Heart left ventricle (tissue), 16 donors: Measurements from ENCODE around the gene CFAP45. TPM values are rescaled to one million over a fixed set of nuclear protein-coding genes. Genes with fewer than 3 reads are reported as not detected.

Experiments
- ATAC-seq, 4 donors: fragments of 200-7000 bp; cut with Tn5 transposase; one replicate each; pipeline ENCODE4 v1.9.1; 2020 to 2022; ENCODE audit warnings: moderate library complexity in 4 of 4, mild to moderate bottlenecking in 3 of 4, moderate number of reproducible peaks in 1 of 4
- DNase-seq, 5 donors: peaks; one replicate each; pipeline ENCODE4 v3.0.0-alpha.2; 2020
- H3K27ac ChIP-seq, 12 donors: fragments of 200-600 bp; sonication (generic) in 4 of 12; one replicate each; pipeline versions ENCODE4 v1.5.0 to v1.8.0; 2016 to 2022; ENCODE audit warnings: mild to moderate bottlenecking in 2 of 12
- H3K27me3 ChIP-seq, 9 donors: fragments of 200-600 bp; sonication (generic) in 2 of 9; one replicate each; pipeline versions ENCODE4 v1.5.1 to v1.8.0; 2016 to 2022; ENCODE audit warnings: mild to moderate bottlenecking in 3 of 9
- H3K36me3 ChIP-seq, 9 donors: fragments of 200-600 bp; sonication (generic) in 2 of 9; one replicate each; pipeline versions ENCODE4 v1.5.0 to v1.8.0; 2018 to 2022; ENCODE audit warnings: mild to moderate bottlenecking in 2 of 9
- H3K4me1 ChIP-seq, 12 donors: fragments of 200-600 bp; sonication (generic) in 4 of 12; one replicate each; pipeline versions ENCODE4 v1.5.0 to v1.8.0; 2016 to 2022; ENCODE audit warnings: mild to moderate bottlenecking in 3 of 12
- H3K4me3 ChIP-seq, 12 donors: fragments of 200-600 bp; sonication (generic) in 4 of 12; one replicate each; pipeline versions ENCODE4 v1.5.0 to v1.8.0; 2017 to 2022; ENCODE audit warnings: mild to moderate bottlenecking in 9 of 12, moderate library complexity in 4 of 12
- H3K9me3 ChIP-seq, 12 donors: fragments of 200-600 bp; sonication (generic) in 4 of 12; one replicate each; pipeline versions ENCODE4 v1.5.0 to v1.8.0; 2016 to 2022; ENCODE audit warnings: mild to moderate bottlenecking in 1 of 12
- CTCF ChIP-seq, 12 donors: fragments of 200-600 bp; sonication (generic) in 4 of 12; IDR thresholded peaks; one replicate each; pipeline versions ENCODE4 v1.5.0 to v1.8.0; 2018 to 2022; ENCODE audit warnings: antibody characterized with exemption in 12 of 12, mild to moderate bottlenecking in 5 of 12
- POLR2A ChIP-seq, 2 donors: fragments of 450-650 bp; IDR thresholded peaks; one replicate each; pipeline ENCODE4 v1.6.1; 2017; ENCODE audit warnings: antibody characterized with exemption in 2 of 2, mild to moderate bottlenecking in 2 of 2, moderate library complexity in 2 of 2
- WGBS, 4 donors: extraction: QIAGEN DNeasy Blood & Tissue Kit in 2 of 4; methylation state at CpG; one replicate each; pipeline versions ENCODE4 v1.1.5 to v1.1.7; 2013 to 2018; 5-methylcytosine and 5-hydroxymethylcytosine counted together
- intact Hi-C, 10 donors: fragments of 100-400 bp; cut with DNase I; formaldehyde crosslinking; loops; one replicate each; pipeline versions ENCODE4 v1.11.1 to v1.14.2; 2022
- polyA plus RNA-seq, 2 donors: library from polyadenylated mRNA; stranded (reverse); fragments of 200-250 nt; gene quantifications; one replicate each; pipeline ENCODE4 v1.2.3, GENCODE V29; 2013
- total RNA-seq, 9 donors: library from RNA; depleted of rRNA in 2 of 9; stranded (reverse); fragments of >200 nt in 2 of 9; fragmentation: NEBNext Ultra II Directional in 3 of 9; extraction: Animal tissue kit (Norgen Biotek cat#: 25700) in 3 of 9; gene quantifications; one replicate each; pipeline versions ENCODE4 v1.1.0 to v1.2.4, GENCODE V29; 2016 to 2023
- donor health status: ischemic (EF 13 %, LVEDD 7.1; RV severe dilation, severe dysfunction).
- donor health status: healthy with polysubstance abuse.
- donor health status: DM: no; HTN: yes; CAD: no.
- donor health status: DM: no; HTN: no; CAD: no.
- donor health status: ischemic (EF 25% LVEDD 6.9; RV normal size, moderate dysfunction).
- donor health status: ischemic (EF 25% LVEDD 5.7; RV mildly dilated, moderate dysfunction).
- donor health status: healthy.
- donor health status: DM: yes; HTN: yes; CAD: no.
- donor health status: ischemic (EF 35%, LVEDD 5.7; RV mildly dilated, moderate dysfunction).
- donor health status: nonischemic (EF 11% LVEDD 7.7; RV severe dilation, severe dysfunction).
- donor health status: DM: yes; HTN: yes; CAD: no.
- donor health status: PGD.
- donor health status: ischemic (EF 29% LVEDD 5.4; RV normal size, mild dysfunction).
- donor health status: nonischemic (EF 23%, LVEDD 6.1; RV moderate dilation, normal function).

The CFAP45 gene
- total and polyA plus RNA-seq, 11 donors = 0.29 to 1.8 (median 0.62) TPM; not detected in 2

DNA sequence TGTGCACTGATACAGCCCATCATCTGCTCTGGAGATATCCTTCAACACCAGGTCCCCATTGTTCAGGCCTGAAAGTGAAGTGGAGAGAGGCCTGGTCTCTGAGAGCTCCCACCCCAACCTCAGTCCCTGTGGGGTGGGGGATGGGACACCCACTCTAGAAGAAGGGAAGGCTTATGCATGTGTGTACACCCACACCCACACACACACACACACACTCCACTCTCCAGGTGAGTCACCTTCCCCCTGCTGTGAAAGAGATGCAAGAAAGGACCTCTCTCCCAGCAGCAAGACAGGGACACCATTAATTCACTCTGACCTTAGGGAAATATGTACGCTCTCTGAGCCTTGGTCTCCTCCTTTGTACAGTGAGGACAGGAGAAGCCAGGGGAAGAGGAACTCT lies 43.4 kb downstream of the CFAP45 start:
- TF ChIP-seq POLR2A (IDR thresholded peaks at IDR 0.05) (no peak), CTCF (IDR thresholded peaks at IDR 0.05) (no peak)
- intact Hi-C loops = loop anchor here in 3 of 10 donors (10.0 kb wide), 1 partner anchor 68 kb away; the partner anchor contains the start of gene TAGLN2 (in 3 of the 3)
- DNase-seq (no peak), ATAC-seq (no peak)
- Histone ChIP-seq H3K4me3 (no peak overlapping the region), H3K27ac (no peak overlapping the region), H3K9me3 (no peaks in the 10 kb centered on the region), H3K27me3 (no peaks in the 10 kb centered on the region), H3K36me3 (no peaks in the 10 kb centered on the region), H3K4me1 (peaks cover 0 to 18% (median 11%) of the 10 kb centered on the region in 12 donors)
- WGBS, 4 donors = 75 to 98% (median 92%) methylated on average over 1 of the region's 1 CpG

DNA sequence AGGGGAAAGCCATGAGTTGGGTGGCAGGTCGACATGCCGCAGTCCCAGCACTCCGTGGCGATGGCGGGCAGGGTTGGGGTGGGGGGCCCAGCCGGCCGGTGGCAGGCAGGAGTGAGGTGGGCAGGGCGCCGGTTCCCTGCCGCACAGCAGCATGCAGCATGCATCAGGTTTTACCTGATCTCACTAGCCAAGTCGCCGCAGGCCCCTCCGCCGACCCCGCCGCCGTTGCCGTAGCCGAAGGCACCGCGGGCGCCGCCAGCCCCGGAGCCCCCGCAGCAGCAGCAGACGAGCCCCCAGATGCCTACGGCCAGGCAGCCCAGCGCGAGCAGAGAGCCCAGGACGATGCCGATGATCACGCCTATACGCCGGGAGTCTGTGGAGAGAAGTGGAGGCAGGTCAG lies 44.3 kb downstream of the CFAP45 start:
- Histone ChIP-seq H3K9me3 (no peaks in the 10 kb centered on the region), H3K4me3 (peak overlapping the region in 3 of 12 donors; percentile 78 to 96 (median 88)), H3K36me3 (no peaks in the 10 kb centered on the region), H3K27me3 (no peaks in the 10 kb centered on the region), H3K27ac (peak overlapping the region in 4 of 12 donors; percentile 97 to 99 (median 98)), H3K4me1 (peaks cover 0 to 18% (median 11%) of the 10 kb centered on the region in 12 donors)
- 86 to 90% (median 88%) methylated on average over 33 to 34 of the region's 34 CpGs for WGBS, 4 donors
- ATAC-seq = no peak
- no peak for DNase-seq
- intact Hi-C loops = loop anchor here in 7 of 10 donors (2.0 to 10.0 kb wide), 5 partner anchors 35 to 75 kb away; partner anchors contain the start of genes TAGLN2 (in 5 of the 7) and DUSP23 (in 1 of the 7)
- no peak for TF ChIP-seq CTCF (IDR thresholded peaks at IDR 0.05)
- no peak for TF ChIP-seq POLR2A (IDR thresholded peaks at IDR 0.05)

GRCh38 chr1:159854693-159855192 lies 45.2 kb downstream of the CFAP45 start:
- peak; percentile 90 to 95 (median 92) for DNase-seq
- H3K27ac ChIP-seq = peak overlapping the region; percentile 90 to 99 (median 98)
- intact Hi-C loops = loop anchor here in 8 of 10 donors (2.0 to 10.0 kb wide), 8 partner anchors 33 to 74 kb away; partner anchors contain the start of genes TAGLN2 (in 6 of the 8), DUSP23 (in 1 of the 8) and FCRL6 (in 1 of the 8)

More at GRCh38 chr1:159854693-159855192, 45.2 kb downstream of the CFAP45 start:
- H3K27me3 ChIP-seq = no peaks in the 10 kb centered on the region
- H3K4me1 ChIP-seq = peaks cover 0 to 24% (median 11%) of the 10 kb centered on the region in 12 donors
- H3K9me3 ChIP-seq = no peaks in the 10 kb centered on the region
- WGBS, 4 donors = 0 to 5% (median 1%) methylated on average over 14 to 59 of the region's 59 CpGs
- no peaks in the 10 kb centered on the region for H3K36me3 ChIP-seq
- H3K4me3 ChIP-seq = peak overlapping the region; percentile 68 to 96 (median 78)
- ATAC-seq = peak; percentile 82 to 98 (median 94)
- peak in 4 of 12 donors; percentile 13 to 36 (median 30) for TF ChIP-seq CTCF (IDR thresholded peaks at IDR 0.05)
- TF ChIP-seq POLR2A (IDR thresholded peaks at IDR 0.05) = peak in 1 of 2 donors; percentile 87
